HG02943 (cell line): ENCODE data around the gene CD79A.

Source experiments
- ATAC-seq: cut with Tn5 transposase; IDR thresholded peaks from one replicate; pipeline ENCODE4 v1.9.1; 2021; ENCODE audit warnings: mild to moderate bottlenecking, low read depth, moderate library complexity; ENCODE audit not compliant: unreplicated experiment

The CD79A gene

GRCh38 chr19:41929536-41930071, 52.5 kb downstream of the CD79A start:
- no peak for ATAC-seq

- ATAC-seq, result no peak
Observed at GRCh38 chr19:41930322-41930722, 53.2 kb downstream of the CD79A start.
